A549 (cell line): ENCODE measurements around the gene POLDIP3. TPM values are rescaled to one million over a fixed set of nuclear protein-coding genes. Genes with fewer than 3 reads are reported as not detected.
"Not testable (repeated sequence)": the region's sequence is repeated elsewhere in the genome, so short reads cannot be mapped to it uniquely, and the experiment has no call there.

Experiments used
- ATAC-seq, 2 experiments: fragments of 200-7000 bp in 1 of 2; fragments of >200 bp in 1 of 2; cut with Nextera tagmentation in 1 of 2; cut with Tn5 transposase in 1 of 2; 3 replicates each; pipeline versions ENCODE4 v1.8.0 to v1.9.1; 2018 to 2020; ENCODE audit warnings: mild to moderate bottlenecking in 1 of 2, moderate library complexity in 1 of 2
- CTCF ChIA-PET: fragments of 300-600 bp; sonication (Branson Sonifier 250); formaldehyde crosslinking; extraction: SDS; loops from one replicate; lab custom pipeline; 2021; ENCODE audit warnings: antibody characterized with exemption, inconsistent platforms; lab: Yijun Ruan, JAX
- POLR2A ChIA-PET: fragments of 350-600 bp; formaldehyde crosslinking; extraction: SDS; loops from one replicate; lab custom pipeline; 2021; ENCODE audit warnings: antibody characterized with exemption, inconsistent platforms; lab: Yijun Ruan, JAX
- DNase-seq, 2 experiments: peaks; one replicate each; pipeline versions ENCODE4 v3.0.0 to v3.0.0-alpha.2; 2011 to 2016; ENCODE audit warnings: low read depth in 1 of 2, low spot score in 1 of 2
- FAIRE-seq: peaks from 2 replicates; lab custom pipeline; 2011; peaks lifted over from hg19 to GRCh38; lab: Jason Lieb, UNC
- H3K27ac ChIP-seq, 2 experiments: fragments of >200 bp; sonication (Bioruptor Twin); formaldehyde crosslinking; 3 replicates each; pipeline ENCODE4 v1.5.1; 2016 to 2017
- H3K4me1 ChIP-seq: fragments of >200 bp; sonication (Bioruptor Twin); formaldehyde crosslinking; 3 replicates; pipeline ENCODE4 v1.6.1; 2016
- H3K4me2 ChIP-seq: fragments of >200 bp; sonication (Bioruptor Twin); formaldehyde crosslinking; 3 replicates; pipeline ENCODE4 v1.6.1; 2016
- H3K4me3 ChIP-seq: fragments of >200 bp; sonication (Bioruptor Twin); formaldehyde crosslinking; 3 replicates; pipeline ENCODE4 v1.5.1; 2016
- H3K9me3 ChIP-seq: fragments of >200 bp; sonication (Bioruptor Twin); formaldehyde crosslinking; 3 replicates; pipeline ENCODE4 v1.6.1; 2016
- CBX2 ChIP-seq: fragments of 200-600 bp; sonication (generic); IDR thresholded peaks from 2 replicates; pipeline ENCODE4 v1.6.1; 2016; ENCODE audit warnings: low read depth, mild to moderate bottlenecking, borderline replicate concordance
- EHMT2 ChIP-seq: fragments of 200-600 bp; sonication (generic); IDR thresholded peaks from 2 replicates; pipeline ENCODE4 v1.6.1; 2016; ENCODE audit warnings: antibody characterized with exemption, low read depth, mild to moderate bottlenecking, moderate library complexity
- EP300 ChIP-seq, 2 experiments: fragments of >200 bp; sonication (Bioruptor Twin); formaldehyde crosslinking; IDR thresholded peaks; 2 replicates in 1 of 2; 3 replicates in 1 of 2; pipeline ENCODE4 v1.6.1; 2016 to 2017
- GATA3 ChIP-seq: IDR thresholded peaks from 2 replicates; pipeline ENCODE4 v1.6.1; 2012; ENCODE audit warnings: borderline replicate concordance
- HDAC2 ChIP-seq: fragments of 200-600 bp; sonication (generic); IDR thresholded peaks from 2 replicates; pipeline ENCODE4 v1.6.1; 2016
- KDM5A ChIP-seq: fragments of 200-600 bp; sonication (generic); IDR thresholded peaks from 2 replicates; pipeline ENCODE4 v1.6.1; 2016; ENCODE audit warnings: antibody characterized with exemption, mild to moderate bottlenecking
- MAZ ChIP-seq: fragments of 150-350 bp; IDR thresholded peaks from 2 replicates; pipeline ENCODE4 v1.6.1; 2014; ENCODE audit warnings: antibody characterized with exemption, low read depth, low read length, borderline replicate concordance
- MYC ChIP-seq: IDR thresholded peaks from 2 replicates; pipeline ENCODE4 v1.6.1; 2012; ENCODE audit warnings: mild to moderate bottlenecking, inconsistent platforms, low read length, improper control_type of control experiment, borderline replicate concordance
- NR3C1 ChIP-seq: fragments of >200 bp; sonication (Bioruptor Twin); formaldehyde crosslinking; IDR thresholded peaks from 3 replicates; pipeline ENCODE4 v1.6.1; 2017
- RFX5 ChIP-seq: fragments of 450-650 bp; IDR thresholded peaks from 2 replicates; pipeline ENCODE4 v1.7.1; 2014; ENCODE audit warnings: antibody characterized with exemption, mild to moderate bottlenecking, moderate library complexity
- TP53 ChIP-seq: fragments of 250-450 bp; sonication (Bioruptor Pico); IDR thresholded peaks from 2 replicates; pipeline ENCODE4 v1.5.0; 2021; ENCODE audit warnings: mild to moderate bottlenecking, moderate library complexity
- ZNF302 ChIP-seq: fragments of 250-450 bp; sonication (Bioruptor Pico); IDR thresholded peaks from 2 replicates; pipeline ENCODE4 v1.9.0; 2021; ENCODE audit warnings: inconsistent platforms, mild to moderate bottlenecking, moderate library complexity
- WGBS: methylation state at CpG from one replicate; pipeline ENCODE4 v1.1.6; 2017; ENCODE audit errors: missing lambda C conversion rate; 5-methylcytosine and 5-hydroxymethylcytosine counted together
- polyA plus RNA-seq, 4 experiments: library from polyadenylated mRNA; depleted of rRNA in 3 of 4; stranded (reverse); fragments of >200 nt; fragmentation: RNase III in 1 of 4; extraction: RNeasy Plus Mini Kit Qiagen cat#74134 plus additional on column Dnase treatment in 1 of 4; gene quantifications; 2 replicates in 3 of 4; 3 replicates in 1 of 4; pipeline ENCODE4 v1.2.3, GENCODE V29; 2011 to 2017
- TF ChIP-seq, protein P1 (sequence below): fragments of 450-650 bp; IDR thresholded peaks from 2 replicates; pipeline ENCODE4 v1.6.1; 2014; ENCODE audit warnings: antibody characterized with exemption
- TF ChIP-seq, protein P2 (sequence below): fragments of 250-450 bp; sonication (Bioruptor Pico); IDR thresholded peaks from 2 replicates; pipeline ENCODE4 v1.5.0; 2020; ENCODE audit warnings: low read depth, mild to moderate bottlenecking, moderate library complexity

Gene POLDIP3
- polyA plus RNA-seq, 2 of the 4 experiments (the other 2 are of a cell fraction): 31.5 to 31.8 TPM

DNA sequence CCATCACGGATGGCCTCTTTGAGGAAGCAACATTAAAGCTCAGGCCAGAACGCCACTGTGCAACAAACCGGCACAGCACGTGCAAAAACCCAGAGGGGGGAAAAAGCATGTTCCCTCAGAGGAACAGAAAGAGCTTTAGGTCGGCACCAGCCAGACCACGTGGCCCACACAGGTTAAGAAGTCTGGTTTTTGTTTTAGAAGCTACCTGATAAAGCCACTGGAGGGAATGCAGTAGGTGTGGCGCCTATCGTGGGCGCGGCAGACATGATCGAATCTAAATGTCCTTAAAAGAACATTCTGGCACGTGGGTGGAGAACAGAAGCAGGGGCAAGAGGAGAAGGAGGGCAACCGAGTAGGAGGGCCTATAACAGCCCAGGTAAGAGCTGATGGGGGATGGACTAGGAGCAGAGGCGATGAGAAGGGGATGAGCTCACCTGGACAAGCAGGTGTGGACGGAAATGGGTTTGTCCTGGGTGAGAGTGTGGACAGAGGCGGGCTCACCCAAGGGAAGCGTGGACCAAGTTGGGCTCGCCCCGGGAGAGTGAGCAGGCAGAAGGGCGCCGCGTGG lies 33.4 kb downstream of the POLDIP3 start:
- H3K4me1 ChIP-seq, H3K9me3 ChIP-seq, POLR2A ChIA-PET, FAIRE-seq, DNase-seq, CTCF ChIA-PET: not testable (repeated sequence)
- Histone ChIP-seq H3K4me2 (peak overlapping the region; percentile 54), H3K4me3 (peak overlapping the region; percentile 73), H3K27ac (peak overlapping the region; percentile 81 to 97)
- ATAC-seq: peak in 1 of 2 experiments; percentile 23; a peak in 3 of 6 replicates
- WGBS: 5% methylated on average over 8 of the region's 22 CpGs

DNA sequence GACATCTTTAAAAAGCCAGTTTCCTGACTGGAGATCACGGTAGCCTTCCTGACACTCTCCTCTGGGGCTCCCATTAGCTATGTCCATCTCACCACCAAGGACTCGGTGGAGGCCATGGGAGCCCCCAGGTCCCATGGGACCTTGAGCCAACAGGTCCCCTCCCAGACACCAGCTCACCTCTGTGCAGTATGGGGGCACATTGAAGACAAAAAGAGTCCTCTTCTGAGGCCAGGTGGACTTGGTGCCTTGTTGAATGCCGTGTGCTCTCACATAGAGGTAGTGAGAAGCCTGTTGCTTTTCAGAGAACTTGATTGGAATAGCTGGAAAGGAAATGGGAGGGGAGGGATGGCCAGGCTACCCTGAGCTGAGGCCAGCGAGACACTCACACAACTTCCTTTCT lies 34.6 kb downstream of the POLDIP3 start:
- H3K9me3 ChIP-seq, CTCF ChIA-PET, H3K4me3 ChIP-seq, ATAC-seq, H3K4me2 ChIP-seq, POLR2A ChIA-PET, FAIRE-seq, DNase-seq, H3K4me1 ChIP-seq, H3K27ac ChIP-seq: not testable (repeated sequence)
- WGBS: 97% methylated on average over 2 of the region's 4 CpGs

DNA sequence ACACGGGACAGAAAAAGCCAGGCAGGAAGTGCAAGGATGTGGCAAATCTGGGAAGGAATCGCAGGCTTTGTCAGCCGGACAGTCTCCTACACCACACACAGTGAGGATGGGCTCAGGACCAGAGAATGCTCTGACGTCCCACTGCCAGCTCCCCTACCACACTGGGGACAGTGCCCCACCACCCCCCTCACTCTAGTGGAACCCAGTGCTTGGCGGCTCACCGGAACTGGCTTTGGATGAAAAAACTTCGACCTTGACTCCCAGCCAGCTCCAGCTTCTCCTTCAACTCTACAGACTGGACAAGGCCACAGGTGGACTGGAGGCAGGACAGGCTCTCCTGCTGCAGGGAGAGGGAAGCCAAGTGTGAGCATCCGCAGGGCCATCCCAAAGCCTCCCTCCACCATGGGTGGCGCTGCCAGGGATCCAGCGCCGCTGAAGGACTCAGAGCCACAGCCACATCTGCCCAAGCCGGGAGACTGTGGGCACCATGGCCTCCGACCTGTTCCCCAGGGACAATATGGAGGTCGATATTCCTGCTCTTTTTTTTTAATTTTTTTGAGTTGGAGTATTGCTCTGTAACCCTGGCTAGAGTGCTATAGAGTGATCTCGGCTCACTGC lies 37.0 kb downstream of the POLDIP3 start:
- H3K9me3 ChIP-seq: no peaks in the 10 kb centered on the region
- DNase-seq (no peak), FAIRE-seq (no peak), ATAC-seq (no peak)
- TF ChIP-seq, protein P1, sequence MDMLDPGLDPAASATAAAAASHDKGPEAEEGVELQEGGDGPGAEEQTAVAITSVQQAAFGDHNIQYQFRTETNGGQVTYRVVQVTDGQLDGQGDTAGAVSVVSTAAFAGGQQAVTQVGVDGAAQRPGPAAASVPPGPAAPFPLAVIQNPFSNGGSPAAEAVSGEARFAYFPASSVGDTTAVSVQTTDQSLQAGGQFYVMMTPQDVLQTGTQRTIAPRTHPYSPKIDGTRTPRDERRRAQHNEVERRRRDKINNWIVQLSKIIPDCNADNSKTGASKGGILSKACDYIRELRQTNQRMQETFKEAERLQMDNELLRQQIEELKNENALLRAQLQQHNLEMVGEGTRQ: no peak
- no peak for TF ChIP-seq TP53
- TF ChIP-seq GATA3: no peak
- no peak for TF ChIP-seq HDAC2
- no peak for TF ChIP-seq RFX5
- TF ChIP-seq MYC: no peak
- TF ChIP-seq KDM5A: no peak
- TF ChIP-seq, protein P2, sequence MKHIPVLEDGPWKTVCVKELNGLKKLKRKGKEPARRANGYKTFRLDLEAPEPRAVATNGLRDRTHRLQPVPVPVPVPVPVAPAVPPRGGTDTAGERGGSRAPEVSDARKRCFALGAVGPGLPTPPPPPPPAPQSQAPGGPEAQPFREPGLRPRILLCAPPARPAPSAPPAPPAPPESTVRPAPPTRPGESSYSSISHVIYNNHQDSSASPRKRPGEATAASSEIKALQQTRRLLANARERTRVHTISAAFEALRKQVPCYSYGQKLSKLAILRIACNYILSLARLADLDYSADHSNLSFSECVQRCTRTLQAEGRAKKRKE (CRISPR knock-in tag): no peak
- TF ChIP-seq ZNF302 (CRISPR knock-in tag): no peak
- no peak for TF ChIP-seq EHMT2
- no peak for TF ChIP-seq NR3C1
- no peak for TF ChIP-seq EP300 (IDR thresholded peaks at IDR 0.05)
- TF ChIP-seq CBX2: no peak
- TF ChIP-seq MAZ: no peak
- POLR2A ChIA-PET: no interaction called here
- WGBS: 95% methylated on average over 12 of the region's 15 CpGs
- CTCF ChIA-PET: interaction anchor here (0.8 kb wide), 1 partner anchor 15 kb away, joined by 3 read pairs; no protein-coding TSS in a partner anchor
- no peak overlapping the region for H3K4me3 ChIP-seq
- no peaks in the 10 kb centered on the region for H3K4me1 ChIP-seq
- H3K4me2 ChIP-seq: no peak overlapping the region
- H3K27ac ChIP-seq: no peak overlapping the region

DNA sequence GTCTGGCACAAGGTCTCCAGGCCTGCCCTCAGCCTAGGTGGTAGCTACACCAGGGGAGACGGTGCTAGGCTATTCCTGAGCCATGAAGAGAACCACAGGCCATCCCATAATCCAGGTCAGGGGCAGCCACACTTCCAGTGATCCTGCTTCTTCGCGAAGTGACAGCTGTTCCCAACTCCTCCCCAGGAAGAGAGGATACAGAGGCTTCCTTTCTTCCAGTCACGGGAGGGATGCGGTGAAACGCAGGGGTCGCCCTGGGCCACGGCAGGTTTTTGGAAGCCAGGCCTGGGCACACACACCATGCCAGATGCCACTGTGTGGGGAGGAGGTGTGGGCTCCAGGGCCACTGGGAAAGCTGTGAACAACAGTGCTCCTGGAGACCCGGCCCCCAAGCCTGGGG lies 37.5 kb downstream of the POLDIP3 start:
- H3K4me2 ChIP-seq, DNase-seq, H3K9me3 ChIP-seq, H3K4me3 ChIP-seq, H3K27ac ChIP-seq, CTCF ChIA-PET, ATAC-seq, POLR2A ChIA-PET, FAIRE-seq, H3K4me1 ChIP-seq: not testable (repeated sequence)
- 100% methylated on average over 6 of the region's 9 CpGs for WGBS

DNA sequence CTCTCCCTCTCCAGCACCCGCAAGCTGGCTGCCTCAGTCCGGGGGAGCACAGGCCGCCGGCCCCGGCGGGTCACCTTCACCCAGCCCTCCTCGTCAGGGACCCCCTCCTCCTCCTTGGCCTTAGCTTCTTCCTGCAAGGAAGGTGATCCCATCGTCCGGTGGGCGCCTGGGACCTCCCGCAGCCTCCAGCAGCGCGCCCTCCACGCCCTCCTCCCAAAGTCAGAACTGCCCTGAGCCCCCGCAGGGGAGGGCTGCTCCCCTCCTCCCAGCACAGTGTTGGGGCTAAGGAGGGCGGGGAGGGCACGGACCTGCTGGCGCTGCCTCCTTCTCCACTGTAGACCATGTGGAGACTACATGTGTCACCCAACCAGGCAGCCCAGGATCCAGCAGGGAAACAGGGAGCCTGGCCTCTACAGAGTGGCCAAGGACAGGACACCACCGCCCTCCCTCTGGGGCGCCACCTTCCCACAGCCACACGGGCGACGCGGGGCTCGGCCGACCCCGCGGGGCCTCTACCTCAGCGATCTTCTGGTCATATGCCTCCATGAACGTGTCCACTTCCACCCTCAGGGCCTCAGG lies 38.6 kb downstream of the POLDIP3 start:
- FAIRE-seq, DNase-seq, POLR2A ChIA-PET, ATAC-seq, H3K4me3 ChIP-seq, H3K4me2 ChIP-seq, H3K4me1 ChIP-seq, H3K9me3 ChIP-seq, H3K27ac ChIP-seq, CTCF ChIA-PET: not testable (repeated sequence)
- no CpG with 5 or more reads among the region's 30 CpGs for WGBS

DNA sequence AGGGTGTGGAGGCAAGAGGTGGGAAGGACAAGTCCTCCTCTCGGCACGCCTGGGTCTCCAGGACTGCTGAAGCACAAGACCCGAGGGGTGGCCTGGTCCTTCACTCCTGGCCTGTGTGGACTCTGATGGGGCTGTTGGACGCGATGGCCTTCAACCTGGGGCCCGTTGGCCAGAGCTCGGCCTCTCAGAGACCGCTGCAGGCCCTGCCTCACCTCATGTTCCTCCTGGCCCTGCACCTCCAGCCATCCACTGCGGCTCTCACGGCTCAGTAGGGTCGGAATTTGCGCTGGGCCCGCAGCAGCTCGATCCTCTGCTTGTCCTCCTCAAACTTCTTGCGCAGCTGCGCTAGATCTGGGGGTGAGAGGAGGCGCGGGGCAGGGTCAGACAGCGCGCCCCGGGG lies 40.2 kb downstream of the POLDIP3 start:
- H3K9me3 ChIP-seq, FAIRE-seq, H3K4me3 ChIP-seq, H3K4me2 ChIP-seq, POLR2A ChIA-PET, H3K4me1 ChIP-seq, H3K27ac ChIP-seq, ATAC-seq, DNase-seq: not testable (repeated sequence)
- CTCF ChIA-PET: interaction anchor here (1.2 kb wide), 1 partner anchor 14 kb away, joined by 3 read pairs; no protein-coding TSS in a partner anchor
- WGBS: 91% methylated on average over 14 of the region's 21 CpGs

DNA sequence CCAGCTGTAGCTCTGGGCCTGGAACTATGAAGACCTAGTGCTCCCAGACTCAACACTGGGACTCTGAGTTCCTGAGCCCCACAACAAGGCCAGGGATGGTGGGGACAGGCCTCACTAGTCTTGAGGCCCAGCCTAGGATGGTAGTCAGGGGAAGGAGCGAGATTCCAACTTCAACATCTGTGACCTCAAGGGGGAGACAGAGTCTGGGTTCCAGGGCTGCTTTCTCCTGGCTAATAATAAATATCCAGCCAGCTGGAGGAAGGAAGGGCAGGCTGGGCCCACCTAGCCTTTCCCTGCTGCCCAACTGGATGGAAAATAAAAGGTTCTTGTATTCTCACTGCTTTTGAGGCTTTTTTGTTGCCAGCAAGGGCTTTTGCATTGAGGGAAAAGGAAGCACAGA lies 40.6 kb downstream of the POLDIP3 start:
- 100% methylated on average over 1 of the region's 1 CpG for WGBS
- peak; percentile 25 to 68; a peak in 4 of 6 replicates for ATAC-seq
- H3K27ac ChIP-seq, DNase-seq, FAIRE-seq, H3K4me1 ChIP-seq, H3K4me3 ChIP-seq, POLR2A ChIA-PET, H3K9me3 ChIP-seq, H3K4me2 ChIP-seq: not testable (repeated sequence)
- CTCF ChIA-PET: interaction anchor here (1.2 kb wide), 1 partner anchor 14 kb away, joined by 3 read pairs; no protein-coding TSS in a partner anchor
